ENCODE data around the gene MS4A7. TPM values are rescaled to one million over a fixed set of nuclear protein-coding genes. Genes with fewer than 3 reads are reported as not detected.
"Not testable (repeated sequence)": the region's sequence is repeated elsewhere in the genome, so short reads cannot be mapped to it uniquely, and the experiment has no call there.

The MS4A7 gene
- total RNA-seq, 1 donor from 2014 or later: not detected

DNA sequence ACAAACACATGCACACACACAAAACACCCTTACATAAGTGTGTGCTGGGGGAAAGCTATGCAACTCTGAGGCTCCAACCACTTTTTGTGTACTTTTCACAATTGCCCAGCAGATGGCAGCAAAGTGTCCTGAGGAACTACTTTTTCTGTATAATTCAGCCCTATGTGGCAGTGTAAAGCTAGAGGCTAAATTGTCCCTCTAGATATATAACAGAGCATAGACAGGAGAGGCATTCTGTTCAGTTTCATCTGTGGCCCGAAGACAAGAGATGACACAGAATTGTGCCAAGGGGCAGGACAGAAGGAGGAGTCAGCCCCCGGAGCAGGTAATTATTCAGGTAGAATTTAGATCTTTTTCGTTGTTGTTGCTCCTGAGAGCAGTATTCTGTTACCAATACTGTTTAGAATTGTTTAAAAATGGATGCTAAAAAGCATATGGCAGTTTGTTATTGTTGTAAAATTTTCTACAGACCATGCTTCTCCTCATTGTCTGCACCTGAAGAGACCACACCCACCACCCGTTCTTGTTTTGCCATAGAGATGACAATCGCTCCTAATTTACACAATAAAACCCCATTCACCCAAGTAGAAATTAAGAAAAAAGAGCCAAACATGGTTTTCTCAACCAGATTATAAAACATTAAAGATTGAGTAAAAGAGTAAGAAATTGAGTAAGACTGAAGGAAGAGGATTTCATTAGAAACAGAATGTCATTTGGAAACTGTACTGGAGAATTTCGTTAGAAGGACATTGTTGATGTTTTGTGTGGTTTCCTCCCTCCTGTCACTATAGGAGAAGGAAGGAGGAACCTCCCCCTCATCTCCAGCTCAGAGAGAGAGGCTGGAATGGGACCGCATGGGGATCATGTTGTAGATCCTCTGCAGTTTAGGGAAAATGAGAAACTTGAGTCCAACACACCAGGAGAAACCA lies 14.5 kb upstream of the MS4A7 start:
- no peak for FAIRE-seq
- DNase-seq (ENCODE audit: low read depth): peak; percentile 57

GRCh38 chr11:60366262-60366904 lies 11.9 kb upstream of the MS4A7 start:
- not testable (repeated sequence) for H3K27me3 ChIP-seq (ENCODE audit: control insufficient read depth, insufficient read depth, low read length); DNase-seq (ENCODE audit: low read depth); H3K36me3 ChIP-seq (ENCODE audit: control insufficient read depth, insufficient read depth, low read length); FAIRE-seq; H3K4me3 ChIP-seq (ENCODE audit: low read depth, low read length)

More for the DNA sequence above, 14.5 kb upstream of the MS4A7 start:
- Histone ChIP-seq H3K4me3 (ENCODE audit: low read depth, low read length) (no peak overlapping the region), H3K27me3 (ENCODE audit: control insufficient read depth, insufficient read depth, low read length) (no peaks in the 10 kb centered on the region), H3K36me3 (ENCODE audit: control insufficient read depth, insufficient read depth, low read length) (no peaks in the 10 kb centered on the region)
- TF ChIP-seq CTCF (IDR thresholded peaks at IDR 0.05; ENCODE audit: insufficient read depth, low read length, severe bottlenecking): peak; percentile 71

GRCh38 chr11:60367009-60367408 lies 11.3 kb upstream of the MS4A7 start:
- no peak for TF ChIP-seq CTCF (IDR thresholded peaks at IDR 0.05; ENCODE audit: insufficient read depth, low read length, severe bottlenecking)
- Histone ChIP-seq H3K27me3 (ENCODE audit: control insufficient read depth, insufficient read depth, low read length) (no peaks in the 10 kb centered on the region), H3K4me3 (ENCODE audit: low read depth, low read length) (no peak overlapping the region), H3K36me3 (ENCODE audit: control insufficient read depth, insufficient read depth, low read length) (no peaks in the 10 kb centered on the region)
- DNase-seq (ENCODE audit: low read depth): no peak
- FAIRE-seq: no peak

DNA sequence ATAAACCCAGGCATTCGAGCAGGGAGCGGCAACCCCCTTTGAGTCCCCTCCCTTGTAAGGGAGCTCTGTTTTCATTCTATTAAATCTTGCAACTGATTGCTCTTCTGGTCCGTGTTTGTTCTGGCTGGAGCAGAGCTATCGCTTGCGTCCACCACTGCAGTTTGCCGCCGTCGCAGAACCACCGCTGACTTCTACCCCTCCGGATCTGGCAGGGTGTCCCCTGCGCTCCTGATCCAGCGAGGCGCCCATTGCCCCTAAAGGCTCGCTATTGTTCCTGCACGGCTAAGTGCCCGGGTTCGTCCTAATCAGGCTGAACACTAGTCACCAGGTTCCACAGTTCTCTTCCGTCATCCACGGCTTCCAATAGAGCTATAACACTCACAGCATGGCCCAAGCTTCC lies 10.4 kb upstream of the MS4A7 start:
- TF ChIP-seq CTCF (IDR thresholded peaks at IDR 0.05; ENCODE audit: insufficient read depth, low read length, severe bottlenecking): no peak
- no peak for DNase-seq (ENCODE audit: low read depth)
- Histone ChIP-seq H3K4me3 (ENCODE audit: low read depth, low read length) (no peak overlapping the region), H3K27me3 (ENCODE audit: control insufficient read depth, insufficient read depth, low read length) (no peaks in the 10 kb centered on the region), H3K36me3 (ENCODE audit: control insufficient read depth, insufficient read depth, low read length) (no peaks in the 10 kb centered on the region)
- no peak for FAIRE-seq

DNA sequence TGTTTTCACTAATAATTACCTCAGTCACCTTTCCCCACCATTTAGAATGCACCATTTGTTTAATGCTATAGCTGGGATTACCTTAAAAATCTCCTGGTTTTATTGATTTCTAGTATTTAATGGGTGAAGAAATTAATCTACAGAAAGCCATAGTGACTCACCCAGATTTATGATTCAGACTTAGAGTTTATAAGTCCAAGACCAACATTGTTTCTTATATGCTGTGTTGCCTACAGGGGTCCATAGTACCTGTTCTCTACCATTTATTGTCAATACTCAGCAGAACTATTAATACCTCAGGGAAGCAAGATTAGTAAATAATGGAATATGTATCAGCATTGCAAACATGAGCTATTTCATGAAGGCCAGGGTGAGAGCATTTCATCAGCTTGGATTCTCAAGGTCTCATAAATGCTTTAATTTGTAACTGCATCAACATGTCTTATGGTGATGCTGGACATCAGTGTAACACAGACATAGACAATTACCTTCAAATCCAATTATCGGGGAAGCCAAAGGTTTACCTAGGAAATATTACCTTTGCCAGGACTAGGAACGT lies 8.0 kb upstream of the MS4A7 start:
- no peak for TF ChIP-seq CTCF (IDR thresholded peaks at IDR 0.05; ENCODE audit: insufficient read depth, low read length, severe bottlenecking)
- FAIRE-seq: no peak
- Histone ChIP-seq H3K36me3 (ENCODE audit: control insufficient read depth, insufficient read depth, low read length) (no peaks in the 10 kb centered on the region), H3K4me3 (ENCODE audit: low read depth, low read length) (no peak overlapping the region), H3K27me3 (ENCODE audit: control insufficient read depth, insufficient read depth, low read length) (no peaks in the 10 kb centered on the region)
- DNase-seq (ENCODE audit: low read depth): peak; percentile 66

- no peaks in the 10 kb centered on the region for H3K36me3 ChIP-seq (ENCODE audit: control insufficient read depth, insufficient read depth, low read length)
- no peak overlapping the region for H3K4me3 ChIP-seq (ENCODE audit: low read depth, low read length)
- DNase-seq (ENCODE audit: low read depth) (peak; percentile 85), FAIRE-seq (no peak)
- TF ChIP-seq CTCF (IDR thresholded peaks at IDR 0.05; ENCODE audit: insufficient read depth, low read length, severe bottlenecking): no peak
- H3K27me3 ChIP-seq (ENCODE audit: control insufficient read depth, insufficient read depth, low read length): no peaks in the 10 kb centered on the region
Measured at GRCh38 chr11:60370811-60371298, 7.5 kb upstream of the MS4A7 start.

All from bronchial epithelial cell (primary cell).